HG03558 (cell line): ENCODE results near the gene TRIM71.
"Not testable (repeated sequence)": the region's sequence is repeated elsewhere in the genome, so short reads cannot be mapped to it uniquely, and the experiment has no call there.

Experiments
- ATAC-seq: cut with Tn5 transposase; IDR thresholded peaks from one replicate; pipeline ENCODE4 v1.9.1; 2021; ENCODE audit warnings: moderate number of reproducible peaks; ENCODE audit not compliant: unreplicated experiment; ENCODE audit errors: extremely low read depth

Gene TRIM71

DNA sequence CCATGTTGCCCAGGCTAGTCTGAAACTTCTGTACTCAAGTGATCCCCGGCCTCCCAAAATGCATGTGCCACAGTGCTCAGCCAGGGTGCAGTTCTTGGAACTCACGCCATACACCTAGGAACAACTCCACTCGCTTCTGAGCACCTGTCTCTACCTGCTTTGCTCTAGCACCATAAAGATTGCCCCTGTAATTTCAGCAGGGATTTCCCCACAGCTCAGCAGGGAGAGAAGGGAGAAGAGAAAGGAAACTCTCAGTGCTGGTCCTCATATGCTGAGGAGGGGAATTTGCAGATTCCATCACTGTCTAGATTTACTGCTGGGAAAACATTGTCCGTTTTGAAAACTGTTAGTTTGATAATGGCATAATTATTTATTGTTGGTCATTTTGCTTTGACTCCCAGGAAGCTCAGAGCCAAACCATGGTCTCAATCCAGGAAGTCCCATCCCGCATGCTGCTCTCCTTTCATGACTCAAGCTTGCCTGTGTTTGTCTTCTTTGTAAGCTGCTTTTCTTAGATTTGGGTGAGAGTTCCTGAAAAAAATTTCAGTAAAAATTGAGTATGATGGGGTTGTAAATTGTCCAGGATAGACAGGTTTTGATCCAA, 24.2 kb downstream of the TRIM71 start:
- ATAC-seq, result no peak

DNA sequence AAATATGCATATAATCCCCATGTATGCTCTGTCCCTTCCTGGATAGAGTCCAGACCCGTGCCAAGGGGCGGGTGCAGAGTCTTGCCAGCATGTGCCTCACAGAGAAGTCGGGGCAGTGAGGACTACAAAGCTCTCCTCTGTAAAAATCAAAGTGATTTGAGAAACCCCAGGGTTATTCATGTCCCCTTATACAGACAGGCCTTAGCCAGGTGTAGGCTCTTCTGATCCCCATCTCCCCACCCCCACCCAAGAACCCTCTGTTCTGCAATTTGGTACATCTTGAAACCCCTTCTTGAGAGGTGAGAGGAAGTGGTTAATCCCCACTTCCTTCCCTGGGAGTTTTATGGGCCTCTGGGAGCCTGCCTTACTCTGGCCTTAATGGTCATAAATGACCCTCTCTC, 24.7 kb downstream of the TRIM71 start:
- ATAC-seq, result no peak

DNA sequence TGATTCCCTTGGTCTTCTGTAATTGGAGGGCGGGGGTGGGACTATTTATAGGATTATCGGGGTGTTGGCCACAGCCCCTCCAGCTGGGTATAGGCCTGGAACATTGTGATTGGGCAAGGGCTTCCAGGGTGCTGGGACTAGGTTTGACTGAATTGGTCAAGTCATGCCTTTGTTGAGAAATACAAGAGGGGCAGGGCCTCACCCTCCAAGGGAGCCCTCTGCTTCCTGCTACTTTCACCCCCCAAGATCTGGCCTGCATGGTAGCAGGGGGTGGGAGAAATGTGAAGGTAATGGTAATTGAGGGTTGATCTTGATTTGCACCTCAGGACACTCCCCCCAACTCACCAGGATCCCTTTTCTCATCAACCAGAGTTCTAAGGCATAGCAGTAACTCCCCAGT, 25.2 kb downstream of the TRIM71 start:
- no peak for ATAC-seq

DNA sequence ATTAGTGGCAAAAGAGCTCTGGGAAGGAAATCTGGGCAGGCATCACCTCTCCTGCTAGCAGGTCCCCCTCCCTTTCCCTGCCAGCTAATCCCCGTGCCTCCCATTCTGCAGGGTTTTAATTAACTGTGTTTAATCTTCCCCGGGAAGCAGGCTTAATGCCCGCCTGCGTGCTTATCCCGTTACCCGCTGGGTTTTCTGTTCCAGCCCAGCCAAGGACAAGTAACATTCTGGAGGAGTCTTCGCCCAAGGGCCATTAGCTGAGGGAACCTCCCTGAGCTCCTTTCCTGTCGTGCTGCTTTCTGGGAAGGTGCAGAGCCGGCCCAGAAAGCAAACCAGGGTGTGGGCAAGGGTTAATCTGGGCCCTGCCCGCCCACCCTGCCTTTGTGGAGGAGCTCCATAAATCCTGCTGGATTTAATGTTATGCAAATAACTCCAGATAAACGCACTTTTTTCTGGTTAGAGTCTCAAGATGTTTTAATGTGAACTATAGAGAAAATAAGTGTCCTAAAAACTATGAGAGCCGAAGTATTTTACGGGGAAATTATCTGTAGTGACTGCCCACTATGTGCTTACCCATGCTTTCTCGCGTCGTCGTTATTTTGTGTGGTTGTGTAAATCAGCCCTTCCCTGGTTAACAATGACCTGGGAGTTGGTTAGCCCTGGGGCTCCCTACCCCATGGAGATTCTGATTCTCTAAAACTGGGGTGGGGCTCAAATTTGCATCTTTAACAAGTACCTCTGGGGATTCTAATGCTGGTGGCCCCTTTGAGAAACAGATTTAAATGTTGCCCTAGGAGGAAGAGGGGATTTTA, 25.9 kb downstream of the TRIM71 start:
- no peak for ATAC-seq

DNA sequence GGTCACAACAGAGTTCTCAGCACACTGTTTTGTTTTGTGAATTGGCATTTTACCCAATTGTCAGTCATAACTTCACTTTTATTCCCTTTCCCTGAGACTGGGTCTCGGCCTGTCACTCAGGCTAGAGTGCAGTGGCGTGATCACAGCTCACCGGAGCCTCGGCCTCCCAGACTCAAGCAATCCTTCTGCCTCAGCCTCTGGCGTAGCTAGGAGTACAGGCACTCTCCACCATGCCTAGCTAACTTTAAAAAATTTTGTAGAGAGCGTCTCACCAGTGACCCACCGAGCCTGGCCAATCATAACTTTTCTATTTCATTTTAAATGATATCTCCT, 26.5 kb downstream of the TRIM71 start:
- no peak for ATAC-seq

DNA sequence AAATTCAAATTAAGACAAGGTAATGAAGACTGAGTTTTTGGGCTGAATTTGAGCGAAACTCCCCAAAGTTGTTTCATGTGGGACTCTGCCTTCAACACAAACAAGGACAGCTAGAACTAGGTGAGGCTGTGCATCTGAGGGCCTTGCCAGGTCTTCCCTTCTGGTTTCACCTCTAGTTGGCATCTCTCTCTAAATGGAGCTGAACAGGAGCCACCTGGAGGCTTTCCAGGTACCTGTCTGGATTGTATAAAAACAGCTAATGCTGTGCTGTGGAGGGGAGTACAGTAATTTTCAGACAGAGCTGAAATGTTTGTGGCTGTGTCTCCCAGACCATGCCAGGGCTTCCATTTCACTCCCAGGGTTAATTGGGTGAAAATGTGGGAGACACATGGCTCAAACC, 27.1 kb downstream of the TRIM71 start:
- ATAC-seq, result no peak

DNA sequence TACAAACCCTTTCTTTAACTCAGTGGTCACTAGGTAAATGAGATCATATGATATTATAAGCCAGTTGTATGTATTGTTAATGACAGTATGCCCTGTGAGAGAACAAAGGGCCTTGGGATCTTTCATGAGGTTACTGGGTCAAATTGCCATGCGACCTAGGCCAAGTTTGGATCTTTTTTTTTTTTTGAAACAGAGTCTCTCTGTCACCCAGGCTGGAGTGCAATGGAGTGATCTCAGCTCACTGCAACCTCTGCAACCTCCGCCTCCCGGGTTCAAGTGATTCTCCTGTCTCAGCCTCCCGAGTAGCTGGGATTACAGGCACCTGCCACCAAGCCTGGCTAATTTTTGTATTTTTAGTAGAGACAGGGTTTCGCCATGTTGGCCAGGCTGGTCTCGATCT, 27.7 kb downstream of the TRIM71 start:
- not testable (repeated sequence) for ATAC-seq

DNA sequence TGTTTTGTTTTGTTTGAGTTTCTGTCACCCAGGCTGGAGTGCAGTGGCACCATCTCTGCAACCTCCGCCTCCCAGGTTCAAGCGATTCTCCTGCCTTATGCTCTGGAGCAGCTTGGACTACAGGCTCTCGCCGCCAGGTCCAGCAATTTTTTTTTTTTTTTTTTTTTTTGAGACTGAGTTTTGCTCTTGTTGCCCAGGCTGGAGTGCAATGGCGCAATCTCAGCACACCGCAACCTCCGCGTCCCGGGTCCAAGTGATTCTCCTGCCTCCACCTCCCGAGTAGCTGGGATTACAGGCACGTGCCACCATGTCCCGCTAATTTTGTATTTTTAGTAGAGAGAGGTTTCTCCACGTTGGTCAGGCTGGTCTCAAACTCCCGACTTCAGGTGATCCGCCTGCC, 29.2 kb downstream of the TRIM71 start:
- not testable (repeated sequence) for ATAC-seq

DNA sequence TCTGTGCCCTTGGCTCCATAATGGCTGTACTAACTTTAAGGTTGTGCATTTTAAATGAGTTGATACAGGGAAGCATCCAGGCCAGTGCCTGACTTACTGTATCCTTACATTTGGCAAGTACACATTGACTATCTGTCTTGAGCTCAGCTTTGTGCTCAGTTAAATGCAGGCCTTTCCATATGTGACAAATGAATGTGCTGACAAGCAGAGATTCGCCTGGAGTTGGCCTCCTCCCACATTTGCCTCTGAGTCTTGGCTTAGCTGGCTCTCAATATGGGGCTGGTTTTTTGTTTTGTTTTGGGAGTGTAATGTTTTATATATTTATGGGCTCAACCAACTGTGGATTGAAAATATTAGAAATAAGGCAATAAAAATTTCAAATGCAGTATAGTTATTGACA, 29.7 kb downstream of the TRIM71 start:
- no peak for ATAC-seq

DNA sequence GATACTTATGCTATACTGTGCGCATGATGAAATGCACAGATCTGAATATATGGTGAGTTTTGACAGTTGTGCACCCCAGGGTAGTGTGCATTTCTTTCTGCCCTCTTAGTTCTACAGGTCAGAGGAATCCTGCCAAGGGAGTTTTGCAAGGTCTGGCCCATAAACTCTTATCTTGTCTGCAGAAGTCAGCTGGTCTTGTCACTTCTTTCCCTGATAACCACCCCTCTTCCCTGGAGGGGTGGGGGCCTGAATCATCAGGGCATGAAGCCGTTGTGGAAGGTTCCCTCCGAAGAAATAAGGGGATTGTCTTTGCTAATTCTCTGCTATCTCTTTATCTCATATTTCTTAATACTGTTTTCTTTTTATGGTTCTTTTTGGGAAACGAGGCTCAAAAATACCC, 30.4 kb downstream of the TRIM71 start:
- ATAC-seq, result no peak

DNA sequence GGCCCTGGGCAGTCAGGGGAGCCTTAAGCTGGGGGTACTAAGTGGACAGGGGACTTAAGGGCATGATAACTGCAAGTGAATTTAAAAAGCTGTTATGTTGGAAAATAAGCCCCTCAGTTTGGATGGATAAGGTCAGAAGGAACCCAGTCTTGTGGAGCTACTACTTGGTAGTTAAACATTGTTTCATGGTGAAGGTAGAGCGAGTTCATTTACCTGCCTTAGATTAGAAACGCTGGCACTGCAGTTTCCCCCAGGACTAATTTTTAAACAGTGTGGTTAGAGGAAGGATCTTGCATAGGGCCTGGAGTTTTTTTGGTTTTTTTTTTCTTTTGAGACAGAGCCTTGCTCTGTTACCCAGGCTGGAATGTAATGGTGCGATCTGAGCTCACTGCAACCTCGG, 31.2 kb downstream of the TRIM71 start:
- ATAC-seq, result no peak

DNA sequence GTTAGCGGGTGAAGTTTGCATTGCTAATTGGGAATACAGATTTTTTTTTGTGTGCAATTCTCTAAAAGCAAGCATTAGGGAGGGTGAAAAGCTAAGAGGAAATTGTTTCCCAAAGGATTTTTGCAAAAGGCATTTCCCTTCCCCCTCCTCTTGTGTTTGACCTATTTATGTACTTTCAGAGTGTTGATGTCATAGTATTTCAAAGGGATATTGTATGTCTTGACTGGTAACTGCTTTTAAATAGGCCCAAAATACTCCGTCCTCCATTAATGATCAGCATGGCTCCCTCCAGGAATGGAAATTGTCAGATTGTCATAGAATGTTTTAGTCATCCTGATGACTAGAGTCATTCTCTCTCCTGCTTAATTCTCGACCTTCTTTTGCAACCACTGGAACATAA, 32.4 kb downstream of the TRIM71 start:
- ATAC-seq, result no peak

DNA sequence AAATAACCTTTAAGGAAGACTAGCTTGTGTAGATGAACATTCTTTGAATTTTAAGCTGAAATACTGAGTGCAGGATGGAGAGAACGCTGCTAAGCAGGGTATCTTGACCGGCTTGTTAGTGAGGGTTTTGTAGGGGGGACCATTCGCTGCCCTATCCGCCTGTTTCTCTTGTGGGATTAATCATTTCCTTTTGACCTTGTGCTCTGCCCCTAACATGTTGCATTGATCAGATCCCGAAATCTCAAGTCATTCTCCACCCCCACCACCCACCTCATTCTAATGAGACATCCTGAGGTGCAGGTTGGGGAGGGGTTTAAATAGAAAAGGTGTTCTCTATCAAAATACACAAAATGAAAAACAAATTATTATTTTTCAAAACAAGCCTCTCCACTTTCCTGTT, 32.8 kb downstream of the TRIM71 start:
- no peak for ATAC-seq

DNA sequence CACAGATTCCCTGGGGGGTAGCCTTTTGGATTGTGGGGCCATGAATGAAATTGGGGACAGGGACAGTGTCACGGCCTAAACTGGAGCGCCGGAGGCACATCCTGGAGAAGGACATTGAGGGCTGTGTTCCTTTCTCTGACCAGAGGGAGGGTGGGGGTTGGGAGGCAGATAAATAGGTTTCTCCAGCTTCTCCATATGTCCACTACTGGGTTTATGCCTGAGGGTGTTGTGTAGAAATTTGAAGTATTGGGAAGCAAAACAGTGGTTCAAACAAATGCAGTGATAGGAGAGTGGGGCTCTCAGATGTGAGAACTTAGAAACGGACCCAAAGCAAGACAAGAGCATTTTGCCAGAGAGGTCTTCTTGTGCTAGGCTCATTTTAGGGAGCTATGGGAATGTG, 34.3 kb downstream of the TRIM71 start:
- no peak for ATAC-seq

DNA sequence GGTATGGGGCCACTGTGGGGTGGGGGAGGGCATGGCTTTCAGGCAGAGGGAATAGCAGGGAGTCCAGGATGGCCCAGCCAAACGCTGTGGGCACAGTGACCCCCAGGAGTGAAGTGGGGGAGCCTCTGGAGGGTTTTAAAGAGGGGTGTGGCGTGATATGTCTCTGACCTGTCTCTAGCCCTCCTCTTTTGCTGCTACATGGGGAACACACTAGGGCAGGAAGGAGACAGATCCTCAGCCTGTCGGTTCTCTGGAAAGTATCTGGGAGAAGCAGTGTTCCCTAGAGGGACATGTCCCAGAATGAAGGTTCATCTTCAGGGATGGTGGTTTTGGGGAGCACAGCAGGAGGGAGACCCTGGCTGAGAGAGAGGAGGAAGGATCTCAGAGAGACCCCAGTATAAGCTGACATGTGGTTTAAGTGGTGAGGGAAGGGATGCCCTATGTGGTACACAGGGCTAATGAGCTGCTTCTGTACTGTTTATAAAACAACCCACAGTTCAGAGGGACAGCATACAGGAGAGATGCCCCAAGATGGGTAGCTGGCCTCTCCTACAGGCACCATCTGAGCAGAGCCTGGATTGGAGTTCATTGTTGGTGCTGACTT, 37.7 kb downstream of the TRIM71 start:
- ATAC-seq, result no peak

DNA sequence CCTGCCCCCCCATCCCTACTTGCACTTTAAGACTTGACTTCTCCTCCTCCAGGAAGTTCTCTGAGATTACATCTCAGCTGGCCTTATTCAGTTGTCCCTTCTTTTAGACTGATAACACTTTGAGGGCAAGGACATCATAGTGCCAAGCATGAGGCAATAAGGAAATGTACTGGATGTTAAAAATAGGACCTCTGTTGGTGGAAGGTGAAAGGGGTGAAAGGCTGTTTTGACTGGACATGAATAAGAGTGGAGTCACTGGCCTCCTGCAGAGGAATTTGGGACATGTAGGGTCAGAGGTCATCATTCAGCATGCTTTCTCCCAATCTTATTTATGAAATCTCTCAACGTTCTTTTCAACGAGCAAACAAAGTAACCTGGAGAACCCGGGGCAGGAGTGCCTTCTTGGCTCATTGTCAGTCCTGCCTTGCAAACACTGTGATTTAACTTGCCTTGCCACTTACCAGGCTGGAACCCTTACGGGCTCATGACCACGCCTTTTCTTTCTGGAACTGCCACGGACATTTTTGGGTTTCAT, 38.6 kb downstream of the TRIM71 start:
- ATAC-seq, result no peak

DNA sequence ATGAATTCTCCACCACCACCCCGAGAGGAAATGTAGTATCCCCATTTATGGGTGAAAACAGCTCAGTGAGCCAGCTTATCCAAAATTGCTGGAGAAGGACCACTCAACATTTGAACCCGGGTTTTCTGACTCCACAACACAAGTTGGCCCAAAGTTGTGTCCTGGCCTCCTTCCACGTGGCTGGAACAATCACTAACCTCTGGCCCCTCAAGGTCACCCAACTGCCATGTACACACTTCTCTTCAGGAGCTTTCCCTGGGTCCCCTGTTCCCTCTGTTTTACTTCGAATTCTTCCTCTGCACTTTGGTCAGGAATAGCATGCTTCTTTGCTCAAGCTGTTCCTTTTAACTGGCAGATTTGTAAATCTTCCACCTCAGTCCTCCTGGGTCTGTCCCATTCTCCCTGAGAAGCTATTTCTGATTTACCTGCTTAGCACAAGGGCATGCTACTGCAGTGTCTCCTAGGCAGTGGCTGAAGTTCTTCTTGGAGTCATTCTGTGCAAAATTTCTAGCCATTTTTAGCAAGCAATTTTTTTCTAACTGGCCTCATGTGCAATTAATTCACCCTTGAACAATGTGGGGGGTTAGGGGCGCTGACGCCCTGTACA, 39.2 kb downstream of the TRIM71 start:
- no peak for ATAC-seq

DNA sequence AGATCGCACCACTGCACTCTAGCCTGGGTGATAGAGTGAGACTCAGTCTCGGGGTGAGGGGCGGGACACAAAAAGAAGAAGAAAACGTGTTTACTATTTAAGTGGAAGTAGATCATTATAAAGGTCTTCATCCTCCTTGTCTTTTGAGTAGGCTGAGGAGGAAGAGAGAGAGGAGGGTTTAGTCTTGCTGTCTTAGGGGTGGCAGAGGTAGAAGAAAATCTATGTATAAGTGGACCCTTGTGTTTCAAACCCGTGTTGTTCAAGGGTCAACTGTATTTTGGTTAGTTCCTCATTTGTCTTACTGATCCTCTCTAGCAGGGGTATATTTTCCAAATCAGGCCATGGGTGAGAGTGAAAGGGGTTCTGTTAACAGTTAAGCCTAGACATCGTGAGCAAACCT, 40.1 kb downstream of the TRIM71 start:
- no peak for ATAC-seq

DNA sequence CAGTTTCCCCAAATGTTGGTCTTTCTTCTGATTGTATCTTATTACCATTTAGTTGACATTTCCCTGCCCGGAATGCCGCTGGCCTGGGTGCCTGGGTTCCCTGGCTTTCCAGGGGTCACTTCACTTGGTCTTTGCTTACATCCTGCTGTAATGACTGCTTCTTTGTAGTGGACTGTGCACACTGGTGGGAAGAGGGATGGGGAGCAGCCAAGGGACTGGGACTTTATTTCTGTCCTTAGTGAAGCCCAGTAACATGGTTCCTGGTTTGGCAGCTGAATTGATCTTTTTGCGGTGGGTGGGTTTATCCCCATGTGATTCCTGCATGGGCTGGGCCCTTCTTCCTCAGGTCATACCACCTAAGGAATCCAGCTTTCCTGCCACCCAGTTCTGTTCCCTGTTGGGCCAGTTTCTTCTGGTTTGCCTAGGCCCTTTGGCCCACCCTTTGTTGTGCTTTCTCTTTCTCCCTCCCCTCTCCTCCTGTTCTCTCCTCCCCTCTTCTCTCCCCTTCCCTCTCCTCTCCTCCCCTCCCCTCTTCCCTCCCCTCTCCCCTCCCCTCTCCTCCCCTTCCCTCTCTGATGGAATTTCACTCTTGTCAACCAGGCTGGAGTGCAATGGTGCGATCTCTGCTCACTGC, 41.9 kb downstream of the TRIM71 start:
- no peak for ATAC-seq

DNA sequence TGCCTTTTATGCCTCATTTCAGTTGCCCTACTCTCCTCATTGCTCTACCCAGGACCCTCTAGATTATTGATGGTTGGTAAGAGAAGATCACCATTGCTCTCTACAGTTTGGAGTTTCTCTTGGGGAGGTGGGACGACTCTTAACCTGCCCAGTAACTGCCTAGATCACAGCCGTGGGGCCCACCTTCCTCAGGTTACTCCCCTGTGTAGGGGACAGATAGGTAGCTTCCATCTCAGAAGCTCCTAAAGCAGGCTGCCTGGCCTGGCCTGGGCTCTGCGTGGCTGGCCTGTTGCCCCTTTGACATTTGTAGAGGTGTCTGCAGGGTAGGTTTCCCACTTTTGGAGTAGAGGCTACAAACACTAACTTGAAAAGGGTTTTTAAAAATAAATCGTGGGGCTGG, 42.7 kb downstream of the TRIM71 start:
- no peak for ATAC-seq

DNA sequence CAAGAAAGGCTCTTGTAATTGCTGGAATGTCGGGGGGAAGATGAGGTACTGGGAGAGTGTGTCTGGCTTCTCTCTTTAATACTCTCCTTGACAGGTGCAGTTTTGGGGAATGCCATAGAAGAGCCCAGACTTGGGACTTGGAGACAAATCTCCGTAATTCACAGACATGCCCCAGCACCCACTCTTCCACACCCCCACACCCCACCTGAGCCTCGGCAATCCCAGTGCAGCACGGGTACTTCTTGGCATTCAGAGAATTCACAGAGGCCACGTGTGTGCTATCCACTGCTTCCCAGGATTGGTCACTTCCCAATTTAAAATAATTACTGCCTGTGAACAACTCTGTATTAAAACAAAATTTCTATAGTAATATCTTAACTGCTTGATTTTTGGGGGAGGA, 43.9 kb downstream of the TRIM71 start:
- no peak for ATAC-seq
